ENCODE results near the gene PHYH. TPM values are rescaled to one million over a fixed set of nuclear protein-coding genes. Genes with fewer than 3 reads are reported as not detected.

PHYH gene
- total and polyA plus RNA-seq, 7 donors: 99.3 to 237 (median 184) TPM

DNA sequence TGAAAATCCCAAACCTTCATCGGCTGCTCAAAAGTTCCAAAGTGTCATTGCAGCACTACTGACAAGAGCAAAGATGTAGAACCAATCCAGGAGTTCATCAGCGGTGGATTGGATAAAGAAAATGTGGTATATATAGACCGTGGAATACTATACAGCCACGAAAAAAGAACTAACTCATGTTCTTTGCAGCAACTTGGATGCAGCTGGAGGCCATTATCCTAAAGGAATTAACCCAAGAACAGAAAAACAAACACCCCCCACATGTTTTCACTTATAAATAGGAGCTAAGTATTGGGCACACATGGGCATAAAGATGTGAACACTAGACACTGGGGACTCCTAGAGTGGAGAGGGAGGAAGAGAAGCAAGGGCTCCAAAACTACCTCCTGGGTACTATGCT is 31.6 kb downstream of the PHYH start:
- DNase-seq (no peak), ATAC-seq (no peak)
- no peaks in the 10 kb centered on the region for H3K9me3 ChIP-seq
- intact Hi-C loops (cut with DNase I): no loop called here
- no peak overlapping the region for H3K4me3 ChIP-seq
- 72 to 98% (median 72%) methylated on average over 4 of the region's 4 CpGs for WGBS, 3 donors
- H3K4me1 ChIP-seq: peaks cover 14% of the 10 kb centered on the region
- no peaks in the 10 kb centered on the region for H3K27me3 ChIP-seq (ENCODE audit: insufficient read depth in 3 of 3, low read length in 2 of 3)
- TF ChIP-seq, protein P1, sequence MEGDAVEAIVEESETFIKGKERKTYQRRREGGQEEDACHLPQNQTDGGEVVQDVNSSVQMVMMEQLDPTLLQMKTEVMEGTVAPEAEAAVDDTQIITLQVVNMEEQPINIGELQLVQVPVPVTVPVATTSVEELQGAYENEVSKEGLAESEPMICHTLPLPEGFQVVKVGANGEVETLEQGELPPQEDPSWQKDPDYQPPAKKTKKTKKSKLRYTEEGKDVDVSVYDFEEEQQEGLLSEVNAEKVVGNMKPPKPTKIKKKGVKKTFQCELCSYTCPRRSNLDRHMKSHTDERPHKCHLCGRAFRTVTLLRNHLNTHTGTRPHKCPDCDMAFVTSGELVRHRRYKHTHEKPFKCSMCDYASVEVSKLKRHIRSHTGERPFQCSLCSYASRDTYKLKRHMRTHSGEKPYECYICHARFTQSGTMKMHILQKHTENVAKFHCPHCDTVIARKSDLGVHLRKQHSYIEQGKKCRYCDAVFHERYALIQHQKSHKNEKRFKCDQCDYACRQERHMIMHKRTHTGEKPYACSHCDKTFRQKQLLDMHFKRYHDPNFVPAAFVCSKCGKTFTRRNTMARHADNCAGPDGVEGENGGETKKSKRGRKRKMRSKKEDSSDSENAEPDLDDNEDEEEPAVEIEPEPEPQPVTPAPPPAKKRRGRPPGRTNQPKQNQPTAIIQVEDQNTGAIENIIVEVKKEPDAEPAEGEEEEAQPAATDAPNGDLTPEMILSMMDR (IDR thresholded peaks at IDR 0.05): no peak
- no peak overlapping the region for H3K27ac ChIP-seq
- H3K36me3 ChIP-seq (ENCODE audit: insufficient read depth in 1 of 2, low read depth in 1 of 2): no peaks in the 10 kb centered on the region

DNA sequence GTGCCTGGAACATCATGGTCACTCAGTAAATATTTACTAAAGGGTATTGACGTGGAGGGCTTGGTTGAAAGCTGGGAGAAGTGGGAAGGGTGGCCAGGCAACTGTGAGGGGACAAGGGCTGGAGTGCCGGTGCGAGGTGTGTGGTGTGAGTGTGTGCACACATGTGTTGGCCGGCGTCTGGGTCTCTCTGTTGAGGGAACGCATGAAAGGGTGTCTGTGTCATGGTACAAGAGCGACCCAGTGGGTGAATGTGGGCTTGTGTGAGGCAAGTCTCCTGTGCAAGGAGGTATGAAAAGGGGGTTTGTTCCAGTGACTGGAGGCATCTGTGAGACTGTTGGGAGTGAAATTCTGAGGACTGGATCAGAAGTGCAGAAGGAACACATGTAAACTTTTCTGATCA is 36.3 kb downstream of the PHYH start:
- H3K4me1 ChIP-seq: no peaks in the 10 kb centered on the region
- DNase-seq (no peak), ATAC-seq (no peak)
- no peaks in the 10 kb centered on the region for H3K9me3 ChIP-seq
- TF ChIP-seq, protein P1 (IDR thresholded peaks at IDR 0.05): no peak
- 76 to 82% (median 80%) methylated on average over 7 of the region's 7 CpGs for WGBS, 3 donors
- H3K27ac ChIP-seq: no peak overlapping the region
- no peak overlapping the region for H3K4me3 ChIP-seq
- intact Hi-C loops (cut with DNase I): no loop called here
- H3K36me3 ChIP-seq (ENCODE audit: insufficient read depth in 1 of 2, low read depth in 1 of 2): no peaks in the 10 kb centered on the region
- H3K27me3 ChIP-seq (ENCODE audit: insufficient read depth in 3 of 3, low read length in 2 of 3): no peaks in the 10 kb centered on the region

DNA sequence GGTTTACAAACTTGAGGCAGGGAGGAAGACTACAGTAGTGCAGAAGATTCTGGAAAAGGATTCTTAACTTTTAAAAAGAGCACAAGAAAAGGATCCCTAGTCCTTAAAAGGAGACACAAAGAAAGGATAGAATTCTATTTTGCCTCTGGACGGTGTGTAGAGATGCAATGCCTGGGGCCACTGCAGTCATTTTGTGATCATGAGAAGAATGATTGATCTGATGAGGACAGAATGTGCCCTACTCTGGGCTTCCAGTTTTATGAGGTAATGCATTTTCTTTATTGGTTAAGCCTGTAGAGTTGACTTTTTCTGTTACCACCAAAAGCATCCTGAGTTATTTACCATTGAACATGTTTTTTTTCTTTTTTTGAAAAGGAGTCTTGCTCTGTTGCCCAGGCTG is 37.4 kb downstream of the PHYH start:
- WGBS, 3 donors: 79 to 96% (median 92%) methylated on average over 1 of the region's 1 CpG
- H3K36me3 ChIP-seq (ENCODE audit: insufficient read depth in 1 of 2, low read depth in 1 of 2): no peaks in the 10 kb centered on the region
- H3K9me3 ChIP-seq: no peaks in the 10 kb centered on the region
- intact Hi-C loops (cut with DNase I): no loop called here
- DNase-seq (no peak), ATAC-seq (no peak)
- TF ChIP-seq, protein P1 (IDR thresholded peaks at IDR 0.05): no peak
- no peaks in the 10 kb centered on the region for H3K4me1 ChIP-seq
- H3K27me3 ChIP-seq (ENCODE audit: insufficient read depth in 3 of 3, low read length in 2 of 3): no peaks in the 10 kb centered on the region
- H3K4me3 ChIP-seq: no peak overlapping the region
- H3K27ac ChIP-seq: no peak overlapping the region

DNA sequence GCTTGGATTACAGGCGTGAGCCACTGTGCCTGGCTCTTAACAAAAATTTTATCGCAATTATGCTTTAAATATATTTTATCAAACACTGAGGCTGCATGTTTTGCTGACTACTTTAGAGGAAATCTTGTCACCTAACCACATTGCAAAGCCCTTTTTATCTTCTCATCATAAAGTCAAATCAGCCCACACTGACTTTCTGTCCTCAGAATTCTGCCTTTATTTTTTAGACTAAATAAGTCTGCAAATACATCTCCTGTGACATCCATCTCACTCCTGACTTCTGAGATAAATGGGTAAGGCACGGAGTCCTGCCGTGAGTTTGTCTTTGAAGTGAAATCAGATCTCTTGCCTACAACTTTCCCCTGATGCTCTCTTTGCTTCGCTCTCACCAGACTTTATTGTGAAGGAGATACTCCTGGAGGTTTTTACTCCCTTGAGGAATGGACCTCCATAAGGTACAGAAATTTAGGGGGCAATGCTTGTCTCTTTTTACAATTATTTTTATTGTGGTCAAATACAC is 42.2 kb downstream of the PHYH start:
- H3K27ac ChIP-seq: no peak overlapping the region
- H3K4me1 ChIP-seq: no peaks in the 10 kb centered on the region
- DNase-seq (no peak), ATAC-seq (no peak)
- H3K36me3 ChIP-seq (ENCODE audit: insufficient read depth in 1 of 2, low read depth in 1 of 2): no peaks in the 10 kb centered on the region
- H3K27me3 ChIP-seq (ENCODE audit: insufficient read depth in 3 of 3, low read length in 2 of 3): no peaks in the 10 kb centered on the region
- no peak overlapping the region for H3K4me3 ChIP-seq
- TF ChIP-seq, protein P1 (IDR thresholded peaks at IDR 0.05): no peak
- intact Hi-C loops (cut with DNase I): no loop called here
- 54 to 64% (median 54%) methylated on average over 5 of the region's 5 CpGs for WGBS, 3 donors
- H3K9me3 ChIP-seq: no peaks in the 10 kb centered on the region

DNA sequence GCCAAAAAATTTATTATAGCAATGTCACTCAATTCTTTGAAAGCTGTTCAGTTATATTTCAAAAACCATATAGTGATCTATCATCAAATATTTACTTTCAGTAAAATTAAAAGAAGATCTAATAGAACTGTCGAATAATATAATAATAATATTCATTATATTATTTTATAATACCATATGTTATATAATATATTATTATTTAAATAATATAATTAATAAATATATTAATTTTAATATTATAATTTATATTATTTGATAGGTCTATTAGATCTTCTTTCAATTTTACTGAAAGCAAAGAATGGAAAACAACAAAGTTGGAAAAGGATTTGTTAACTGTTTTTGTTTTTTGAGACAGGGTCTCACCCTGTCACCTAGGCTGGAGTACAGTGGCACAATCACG is 43.2 kb downstream of the PHYH start:
- H3K36me3 ChIP-seq (ENCODE audit: insufficient read depth in 1 of 2, low read depth in 1 of 2): no peaks in the 10 kb centered on the region
- DNase-seq (no peak), ATAC-seq (no peak)
- intact Hi-C loops (cut with DNase I): no loop called here
- H3K27ac ChIP-seq: no peak overlapping the region
- H3K4me3 ChIP-seq: no peak overlapping the region
- no peaks in the 10 kb centered on the region for H3K4me1 ChIP-seq
- no peaks in the 10 kb centered on the region for H3K27me3 ChIP-seq (ENCODE audit: insufficient read depth in 3 of 3, low read length in 2 of 3)
- WGBS, 3 donors: 84 to 90% (median 88%) methylated on average over 2 of the region's 2 CpGs
- TF ChIP-seq, protein P1 (IDR thresholded peaks at IDR 0.05): no peak
- no peaks in the 10 kb centered on the region for H3K9me3 ChIP-seq

Measured in psoas muscle (tissue), 8 donors.